Iris pigment epithelial cell (primary cell): Measurements from ENCODE around the gene GMNC.
"Not testable (repeated sequence)": the region's sequence is repeated elsewhere in the genome, so short reads cannot be mapped to it uniquely, and the experiment has no call there.

Experiments
- DNase-seq: peaks from one replicate; pipeline ENCODE4 v3.0.0-alpha.2; 2011; ENCODE audit warnings: low read depth

The GMNC gene, protein sequence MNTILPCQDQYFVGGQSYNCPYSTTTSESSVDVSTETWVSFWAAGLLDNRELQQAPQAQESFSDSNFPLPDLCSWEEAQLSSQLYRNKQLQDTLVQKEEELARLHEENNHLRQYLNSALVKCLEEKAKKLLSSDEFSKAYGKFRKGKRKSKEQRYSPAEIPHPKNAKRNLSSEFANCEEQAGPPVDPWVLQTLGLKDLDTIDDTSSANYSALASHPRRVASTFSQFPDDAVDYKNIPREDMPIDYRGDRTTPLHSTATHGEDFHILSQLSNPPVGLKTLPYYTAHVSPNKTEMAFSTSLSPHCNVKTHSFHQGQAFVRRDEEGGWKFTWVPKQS

DNA sequence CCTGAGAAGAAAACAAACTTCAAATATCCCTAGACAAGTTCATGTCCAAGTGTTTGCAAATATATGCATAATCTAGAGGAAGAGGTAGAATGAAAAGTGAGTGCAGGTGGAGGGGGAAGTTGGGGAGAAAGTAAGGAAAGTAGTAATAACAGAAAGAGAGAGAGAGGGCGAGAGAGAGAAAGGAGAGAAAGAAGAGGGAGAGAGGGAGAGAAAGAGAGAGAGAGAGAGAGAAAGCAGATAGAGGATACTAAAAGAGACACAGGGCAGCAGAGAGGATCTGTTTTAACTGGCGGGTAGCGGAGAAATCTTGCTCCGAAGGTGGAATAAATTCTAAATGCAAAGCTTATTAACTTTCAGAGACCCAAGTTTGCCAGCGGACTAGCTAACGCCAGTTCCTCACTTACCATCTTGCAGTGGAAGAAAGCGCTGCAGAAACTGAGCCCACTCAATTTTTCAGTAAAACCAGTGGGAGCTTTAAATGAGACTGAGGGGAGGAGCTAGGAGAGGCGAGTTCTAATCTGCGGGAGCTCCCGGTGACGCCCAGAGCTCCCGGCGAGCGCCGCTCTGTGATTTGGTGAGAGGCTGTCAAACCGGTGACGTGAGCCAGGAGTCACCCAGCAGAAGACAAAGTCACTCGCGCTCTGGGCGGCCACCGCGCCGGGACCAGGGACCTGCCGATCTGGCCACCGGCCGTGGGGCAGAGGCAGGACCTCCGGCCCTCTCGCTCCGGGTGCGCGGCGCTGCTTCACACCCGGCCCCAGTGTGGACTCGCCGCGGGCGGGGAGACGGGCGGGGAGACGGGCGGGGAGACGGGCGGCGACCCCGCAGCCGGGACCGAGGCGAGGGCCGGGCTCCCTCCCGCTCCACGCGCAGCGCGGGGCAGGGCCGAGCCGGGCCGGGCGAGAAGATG is at the start of gene GMNC:
GMNC (minus strand) TSS at position 486 of the 910 bp plus-strand sequence; CDS start at position 407, 79 bp downstream.
- peak; percentile 78 for DNase-seq

DNA sequence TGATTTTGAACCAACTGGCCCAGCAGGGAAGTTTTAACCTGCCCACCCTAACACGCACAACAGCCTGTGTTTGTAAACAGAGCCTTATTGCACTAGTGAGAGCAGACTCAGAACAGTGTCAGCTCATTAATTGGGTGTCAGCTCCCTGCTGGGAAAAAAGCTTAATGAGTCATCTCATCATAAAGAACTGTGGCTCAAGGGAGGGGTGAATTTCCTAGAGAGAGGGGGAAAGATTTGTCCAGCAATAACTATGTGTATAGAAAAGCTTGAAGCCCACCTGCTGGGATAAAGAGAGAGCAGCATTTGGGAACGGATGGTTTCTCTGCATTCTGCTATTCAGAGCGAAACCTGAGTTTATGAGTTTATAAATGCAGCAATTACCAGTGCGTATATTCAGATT is 48.9 kb upstream of the GMNC start:
- no peak for DNase-seq

DNA sequence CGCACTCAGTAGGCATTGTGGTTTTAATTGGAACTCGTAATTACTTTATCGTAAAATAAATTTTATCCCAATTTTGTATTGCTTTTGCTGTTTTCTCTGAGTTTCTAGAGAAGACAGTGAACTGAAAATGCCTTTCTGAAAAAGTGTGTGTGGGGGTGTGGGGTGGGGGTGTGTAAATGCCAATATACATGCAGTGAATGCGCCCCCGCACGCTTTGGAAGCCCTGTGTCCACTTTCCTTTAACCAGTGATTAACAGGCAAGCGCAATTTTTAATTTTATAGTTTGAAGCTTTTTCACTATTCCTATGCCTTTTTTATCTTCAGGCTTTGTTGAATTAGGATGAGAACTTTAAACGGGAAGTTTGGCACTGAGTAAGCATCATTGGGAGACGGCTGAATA is 47.4 kb upstream of the GMNC start:
- no peak for DNase-seq

DNA sequence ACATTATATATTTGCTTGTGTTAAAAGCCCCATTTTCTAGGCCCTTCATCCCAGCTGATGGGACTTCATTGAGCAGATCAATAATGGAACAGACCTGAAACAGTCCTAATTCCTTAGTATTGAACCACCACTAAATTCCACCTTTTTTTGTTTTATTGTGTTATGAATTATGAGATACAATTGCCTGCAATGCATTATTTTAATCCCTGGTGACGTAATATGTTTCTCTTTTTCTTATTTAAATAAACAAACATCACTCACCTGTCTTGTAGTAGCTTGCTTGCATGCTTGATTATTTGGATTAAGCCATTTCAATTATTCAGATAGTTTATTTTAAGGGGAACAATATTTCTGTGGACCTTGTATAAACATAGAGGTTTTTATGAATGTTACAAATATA is 40.7 kb upstream of the GMNC start:
- DNase-seq: no peak

DNA sequence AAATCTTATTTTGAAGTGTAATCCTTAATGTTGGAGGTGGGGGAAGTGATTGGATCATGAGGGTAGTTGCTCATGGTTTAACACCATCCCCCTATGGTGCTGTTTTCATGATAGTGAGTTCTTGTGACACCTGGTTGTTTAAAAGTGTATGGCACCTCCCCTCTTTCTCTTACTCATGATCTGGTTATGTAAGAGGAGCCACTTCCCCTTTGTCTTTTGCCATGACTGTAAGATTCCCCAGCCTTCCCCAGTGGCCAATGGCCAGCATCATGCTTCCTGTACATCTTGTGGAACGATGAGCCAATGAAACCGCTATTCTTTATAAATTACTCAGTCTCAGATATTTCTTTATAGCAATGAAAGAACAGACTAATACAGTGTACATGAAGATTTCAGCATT is 39.8 kb upstream of the GMNC start:
- no peak for DNase-seq

DNA sequence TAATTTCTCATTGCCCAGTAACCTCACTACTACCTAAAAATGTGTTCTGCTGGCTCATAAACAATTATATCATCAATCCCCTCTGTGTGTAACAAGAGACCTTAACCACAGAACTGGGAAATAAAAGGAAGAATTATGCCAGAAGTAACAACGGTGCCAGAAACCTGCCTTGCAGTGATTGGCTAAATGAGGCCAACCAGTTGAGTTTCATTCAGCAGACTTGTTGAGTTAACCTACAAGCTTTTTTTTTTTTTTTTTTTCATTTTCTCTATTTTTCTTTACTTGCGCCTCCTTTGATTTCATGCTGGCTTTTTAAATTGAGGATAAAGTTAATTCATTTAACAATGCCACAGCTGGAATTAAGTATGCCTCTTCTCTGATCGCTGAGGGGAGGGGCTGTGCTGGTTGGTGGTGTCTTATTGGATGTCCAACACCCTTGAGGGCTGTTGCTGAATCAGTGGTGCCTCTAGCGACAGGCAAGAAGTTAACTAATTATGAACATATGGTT is 30.0 kb upstream of the GMNC start:
- DNase-seq: peak; percentile 14

DNA sequence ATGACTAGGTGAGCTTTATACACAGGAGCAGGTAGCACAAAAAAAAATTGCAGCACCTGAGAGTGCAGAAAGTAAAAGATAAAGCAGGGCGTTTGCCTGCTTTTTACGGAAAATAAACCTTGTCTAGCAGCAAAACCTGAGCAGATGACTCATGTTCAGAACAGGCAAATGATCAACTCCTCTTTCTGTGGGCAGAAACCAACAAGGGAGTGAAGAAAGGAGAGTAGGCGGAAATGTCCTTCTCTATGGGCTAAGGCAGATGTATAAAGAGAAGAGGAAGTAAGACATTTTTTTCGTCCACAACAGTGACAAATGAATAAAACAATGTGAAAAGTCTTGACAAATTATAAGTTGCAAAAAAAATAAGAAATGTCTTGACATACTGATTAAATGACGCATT is 24.5 kb upstream of the GMNC start:
- DNase-seq: no peak

DNA sequence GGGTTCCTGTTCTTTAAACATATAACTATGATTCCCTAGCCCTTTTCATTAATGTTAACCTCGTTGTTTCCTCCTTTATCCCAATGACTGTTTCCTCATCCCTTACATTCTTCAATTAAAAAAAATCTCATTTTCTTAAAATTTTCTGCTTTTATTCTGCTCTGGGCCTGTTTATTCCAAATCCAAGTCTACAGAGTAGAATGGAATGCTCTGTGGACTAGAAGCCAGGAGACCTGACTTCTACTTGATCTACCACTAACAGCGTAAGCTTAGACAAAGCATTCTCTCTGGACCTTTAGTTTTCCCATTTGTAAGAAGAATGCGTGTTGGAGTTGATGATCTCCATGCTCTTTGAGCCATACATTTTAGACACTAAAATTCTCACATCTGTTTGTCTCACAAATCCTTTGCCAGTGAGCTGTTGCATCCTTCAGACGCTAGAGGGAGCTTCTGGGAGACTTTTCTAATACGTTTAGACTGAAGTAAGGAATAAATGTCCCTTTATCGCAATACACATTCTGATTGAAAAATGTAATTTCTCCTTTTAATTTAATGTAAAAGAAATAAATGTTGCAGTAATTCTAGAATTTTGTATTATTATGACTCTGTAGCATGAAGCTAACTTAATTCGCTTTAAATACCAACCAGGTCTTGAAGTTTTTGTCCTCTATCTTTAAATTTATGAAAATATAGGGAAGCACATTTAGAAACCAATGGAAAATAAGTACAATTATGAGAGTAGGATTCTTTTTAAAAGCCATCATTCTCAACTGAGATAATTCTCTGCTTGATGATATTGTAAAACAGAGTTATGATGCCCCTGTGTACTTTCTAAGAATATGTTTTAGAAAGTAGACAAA is 21.7 kb upstream of the GMNC start:
- DNase-seq: peak; percentile 66

DNA sequence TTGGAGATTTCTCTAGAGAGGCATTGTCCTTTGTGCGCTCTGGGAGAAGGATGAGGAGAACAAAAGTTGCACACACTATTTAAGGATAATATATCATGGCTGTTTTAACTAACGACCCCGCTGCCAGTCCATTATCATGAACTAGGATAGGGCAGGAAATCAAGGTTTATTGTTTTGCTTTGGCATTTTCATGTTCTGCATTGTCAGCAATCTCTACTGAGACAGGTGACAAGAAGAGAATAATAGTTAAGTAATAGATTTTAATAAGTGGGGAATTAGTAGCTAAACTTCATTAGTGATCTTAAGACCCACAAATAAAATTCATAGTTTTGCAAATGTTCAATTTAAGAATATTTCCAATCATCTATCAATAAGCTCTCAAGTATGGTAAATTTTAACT is 20.6 kb upstream of the GMNC start:
- no peak for DNase-seq

DNA sequence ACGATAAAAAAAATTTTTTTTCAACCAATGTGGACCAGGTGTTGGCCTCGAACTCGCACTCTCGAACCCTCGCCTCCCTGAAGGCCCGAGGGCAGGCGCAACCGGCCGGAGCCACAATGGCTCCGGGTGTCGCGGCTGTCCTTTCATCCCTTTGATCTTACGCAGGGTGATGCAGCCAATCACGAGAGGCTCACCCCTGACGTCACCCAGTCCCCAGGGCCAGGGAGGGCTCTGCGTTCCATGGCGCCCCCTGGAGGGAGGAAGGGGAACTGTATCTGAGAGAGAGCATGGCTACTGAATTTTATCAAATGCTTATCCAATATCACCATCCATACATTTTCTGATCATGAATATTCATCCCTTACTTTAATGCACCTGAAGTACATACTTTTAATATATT is 15.4 kb upstream of the GMNC start:
- DNase-seq: no peak

DNA sequence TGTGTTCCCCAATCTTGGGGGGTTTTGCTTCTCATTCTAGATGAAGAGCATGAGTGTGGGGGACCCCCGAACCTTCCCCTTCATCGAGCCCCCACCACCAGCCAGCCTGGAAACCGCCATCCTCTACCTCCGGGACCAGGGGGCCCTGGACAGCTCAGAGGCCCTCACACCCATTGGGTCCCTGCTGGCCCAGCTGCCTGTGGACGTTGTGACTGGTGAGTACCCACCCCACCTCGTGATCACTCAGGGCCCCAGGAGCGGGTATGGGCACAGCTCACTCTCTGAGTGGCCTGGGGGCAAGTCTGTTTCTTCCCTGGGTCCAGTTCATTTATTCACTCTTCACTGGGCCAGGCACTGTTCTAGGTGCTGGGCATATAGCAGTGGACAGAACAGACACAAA is 13.9 kb upstream of the GMNC start:
- not testable (repeated sequence) for DNase-seq

DNA sequence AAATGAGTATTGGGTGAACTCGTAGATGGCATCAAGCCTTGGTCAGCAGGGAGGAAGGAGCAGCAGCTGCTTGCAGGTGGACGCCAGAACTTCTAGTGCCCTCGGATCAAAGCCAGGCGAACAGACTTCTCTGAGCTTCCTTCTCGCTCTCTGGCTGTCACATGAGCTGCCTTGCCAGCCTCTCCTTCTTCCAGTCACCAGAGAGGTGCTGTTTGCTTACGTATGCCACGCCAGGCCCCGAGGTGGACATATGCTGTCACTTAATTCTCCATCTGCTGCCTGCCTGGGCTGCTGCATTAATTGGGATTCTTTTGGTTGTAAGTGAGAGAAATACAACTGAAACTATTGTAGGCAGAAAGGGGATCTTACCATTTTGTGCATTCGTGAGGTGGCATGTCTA is 12.6 kb upstream of the GMNC start:
- not testable (repeated sequence) for DNase-seq

DNA sequence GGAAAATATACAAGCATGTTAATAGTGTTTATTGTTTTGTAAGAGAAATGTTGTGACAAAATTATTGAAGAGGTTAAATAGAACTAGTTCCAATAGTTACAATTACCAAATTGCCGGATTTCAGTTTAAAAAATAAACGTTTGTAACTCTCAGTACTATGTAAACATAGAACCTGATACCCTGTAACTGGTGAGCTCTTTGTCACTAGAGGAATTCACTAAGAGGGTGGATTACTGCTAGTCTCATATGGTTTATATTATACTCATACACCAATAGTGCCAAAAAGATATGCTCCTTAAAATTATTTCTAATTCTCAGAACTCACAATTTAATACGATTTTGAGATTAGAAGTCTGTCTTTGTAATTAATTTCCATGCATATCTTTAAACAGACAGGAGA is 7.6 kb upstream of the GMNC start:
- DNase-seq: no peak

DNA sequence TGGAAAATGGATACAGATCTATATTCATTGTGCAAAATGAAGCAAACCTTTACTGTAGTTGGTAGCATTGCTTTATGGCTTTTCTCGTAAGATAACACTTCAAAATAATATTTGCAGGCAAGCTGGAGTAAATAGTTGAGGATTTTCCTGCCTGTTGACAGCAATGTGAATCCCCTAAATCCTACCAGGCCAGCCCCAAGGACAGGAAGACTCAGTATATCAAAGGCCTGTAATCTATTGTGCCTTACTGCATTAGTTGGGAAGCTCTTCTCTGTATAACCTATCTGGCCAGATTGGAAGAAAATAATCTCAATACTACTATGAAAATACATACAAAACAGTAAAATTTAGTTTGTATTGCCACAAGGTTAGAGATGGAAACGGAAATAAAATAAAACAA is 4.6 kb upstream of the GMNC start:
- no peak for DNase-seq

DNA sequence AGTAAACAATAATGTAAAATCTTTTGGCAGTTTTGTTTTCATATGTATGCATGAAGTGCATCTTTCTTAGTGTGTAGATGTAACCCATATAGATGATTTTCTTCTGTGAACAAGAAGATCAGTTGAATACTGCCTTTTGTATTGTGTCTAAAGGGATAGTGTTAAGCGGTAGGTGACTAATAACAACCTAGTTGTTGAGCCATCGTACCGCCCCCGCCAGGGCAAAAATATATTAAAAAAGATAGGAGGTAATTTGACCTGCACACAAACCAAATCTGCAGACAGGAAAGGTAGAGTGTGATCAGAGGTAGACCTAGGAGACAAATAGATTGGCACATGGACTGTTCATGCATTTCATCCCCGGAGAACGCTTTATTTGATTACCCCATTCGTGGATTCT is 3.3 kb upstream of the GMNC start:
- DNase-seq: no peak

DNA sequence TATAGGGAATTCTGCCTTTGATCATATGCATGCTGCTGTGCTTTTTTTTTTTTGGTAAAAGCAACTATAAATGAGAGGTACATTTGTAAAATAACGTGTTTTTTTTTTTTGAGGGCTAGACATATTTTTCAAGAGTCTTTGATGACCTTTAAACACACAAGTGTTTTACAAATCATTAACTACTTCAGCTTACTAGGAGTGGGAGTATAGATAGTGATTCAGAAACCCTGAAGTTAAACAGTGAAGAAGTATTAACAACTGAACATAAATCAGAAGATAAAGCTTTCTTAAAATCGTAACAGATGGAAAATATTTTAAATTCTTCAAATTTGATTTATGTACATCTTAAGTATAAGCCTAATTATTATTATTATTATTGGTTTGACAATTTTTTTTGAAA is 2.9 kb upstream of the GMNC start:
- DNase-seq: no peak

DNA sequence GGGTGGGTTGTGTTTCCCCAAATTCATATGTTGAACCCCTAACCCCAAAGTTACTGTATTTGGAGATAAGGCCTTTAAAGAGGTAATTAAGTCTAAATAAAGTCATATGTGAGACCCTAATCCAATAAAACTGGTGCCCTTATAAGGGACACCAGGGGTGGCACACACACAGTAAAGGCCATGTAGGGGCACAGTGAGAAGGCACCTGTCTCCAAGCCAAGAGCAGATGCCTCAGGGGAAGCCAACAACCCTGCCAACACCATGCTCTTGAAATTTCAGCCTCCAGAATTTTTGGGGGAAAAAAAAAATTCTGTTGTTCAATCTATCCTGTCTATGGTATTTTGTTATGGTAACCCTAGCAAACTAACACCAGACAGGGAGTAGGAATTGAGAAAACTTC is 1.5 kb upstream of the GMNC start:
- no peak for DNase-seq

DNA sequence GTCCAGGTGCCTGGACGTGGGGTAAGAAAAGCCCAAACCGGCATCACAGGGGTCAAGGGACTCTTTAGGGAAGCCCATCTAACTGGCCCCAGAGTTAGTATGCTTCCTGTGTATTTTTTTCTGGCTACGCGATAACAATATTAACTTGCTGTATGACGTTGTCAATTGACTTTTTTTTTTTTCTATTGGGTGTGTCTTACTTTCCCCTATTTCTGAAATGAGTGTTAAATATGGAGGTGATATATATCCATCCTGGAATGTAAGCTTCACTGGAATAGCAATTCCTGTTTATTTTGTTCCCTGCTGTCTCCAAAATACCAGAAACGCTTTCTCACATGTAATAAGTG is 598 bp upstream of the GMNC start:
- DNase-seq: peak; percentile 9

DNA sequence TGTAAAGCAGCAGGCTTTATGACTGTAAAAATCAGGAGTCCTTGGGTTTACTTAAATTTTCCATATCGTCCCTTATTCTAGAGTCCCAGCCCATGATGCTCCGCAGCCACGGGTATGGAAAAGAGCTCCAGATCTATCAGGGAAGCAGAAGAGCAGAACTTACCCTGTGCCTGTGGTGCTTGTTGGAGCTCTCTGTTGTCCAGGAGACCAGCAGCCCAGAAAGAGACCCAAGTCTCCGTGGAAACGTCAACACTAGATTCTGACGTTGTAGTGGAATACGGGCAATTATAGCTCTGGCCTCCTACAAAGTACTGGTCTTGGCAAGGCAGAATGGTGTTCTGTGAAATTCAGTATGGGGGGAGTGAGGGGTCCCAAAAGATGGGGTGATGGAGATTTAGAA is 2.0 kb downstream of the GMNC start:
- no peak for DNase-seq

DNA sequence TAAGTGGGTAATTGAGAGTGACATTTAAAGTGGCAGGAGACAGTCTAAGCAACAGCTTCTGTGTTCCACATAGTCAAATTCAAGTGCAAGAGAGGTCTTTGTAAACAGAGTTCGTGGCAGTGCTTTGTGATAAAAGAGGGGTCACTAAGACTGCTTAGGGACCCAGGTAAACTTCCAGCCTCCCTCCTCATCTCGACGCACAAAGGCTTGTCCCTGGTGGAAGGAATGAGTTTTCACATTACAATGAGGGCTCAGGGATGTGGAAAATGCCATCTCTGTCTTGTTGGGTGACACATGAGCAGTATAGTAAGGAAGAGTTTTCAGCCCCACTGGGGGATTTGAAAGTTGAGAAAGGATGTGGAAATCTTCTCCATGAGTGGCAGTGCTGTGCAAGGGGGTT is 7.3 kb downstream of the GMNC start:
- DNase-seq: no peak

DNA sequence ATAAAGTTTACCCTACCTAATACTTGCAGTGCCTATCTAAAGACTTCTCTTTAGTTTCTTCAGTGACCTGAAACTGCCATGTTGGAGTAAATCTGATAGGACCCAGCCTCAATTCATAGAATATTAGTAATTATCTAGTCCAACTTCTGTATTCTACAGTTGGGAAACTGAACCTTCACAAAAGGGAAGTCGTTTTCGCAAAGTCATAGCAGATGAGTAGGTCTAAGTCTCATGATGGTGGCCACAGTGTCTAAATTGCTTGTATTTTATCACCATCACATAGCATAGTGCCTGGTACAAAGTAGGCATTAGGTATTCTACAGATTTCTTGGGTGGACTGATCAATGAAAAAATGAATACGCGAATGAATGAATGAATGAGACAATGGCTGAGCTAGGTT is 8.4 kb downstream of the GMNC start:
- no peak for DNase-seq

DNA sequence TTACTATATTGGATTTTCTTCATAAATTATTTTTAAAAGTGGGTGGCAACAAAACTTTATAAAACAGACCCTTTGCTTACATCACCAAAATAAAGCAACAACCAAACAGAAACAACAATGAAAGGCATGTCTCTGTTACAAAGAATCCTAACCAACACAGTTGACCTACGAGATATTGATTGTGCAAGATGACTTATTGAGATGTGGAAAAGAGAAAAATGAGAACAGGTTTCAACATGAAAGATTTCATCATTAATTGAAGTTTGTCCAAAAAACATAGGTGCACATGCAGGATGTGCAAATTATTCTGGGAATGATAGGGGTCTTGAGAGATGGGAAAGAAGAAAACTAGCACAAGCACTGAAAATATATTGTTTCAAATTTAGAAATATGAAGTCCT is 9.0 kb downstream of the GMNC start:
- DNase-seq: no peak
